Subcutaneous preadipocyte (primary cell): Measurements from ENCODE around the gene ARF6. TPM values are rescaled to one million over a fixed set of nuclear protein-coding genes. Genes with fewer than 3 reads are reported as not detected.

ENCODE experiments used
- small RNA-seq: library from RNA; depleted of rRNA; stranded (forward); fragments of <200 nt; gene quantifications from one replicate; pipeline ENCODE3, GENCODE V24; 2012
- total RNA-seq: library from RNA; depleted of rRNA; stranded (reverse); fragments of >200 nt; gene quantifications from 2 replicates; pipeline ENCODE4 v1.2.3, GENCODE V29; 2012

ARF6 gene
- 55.1 and 85.2 TPM in 2 replicates for total RNA-seq

DNA sequence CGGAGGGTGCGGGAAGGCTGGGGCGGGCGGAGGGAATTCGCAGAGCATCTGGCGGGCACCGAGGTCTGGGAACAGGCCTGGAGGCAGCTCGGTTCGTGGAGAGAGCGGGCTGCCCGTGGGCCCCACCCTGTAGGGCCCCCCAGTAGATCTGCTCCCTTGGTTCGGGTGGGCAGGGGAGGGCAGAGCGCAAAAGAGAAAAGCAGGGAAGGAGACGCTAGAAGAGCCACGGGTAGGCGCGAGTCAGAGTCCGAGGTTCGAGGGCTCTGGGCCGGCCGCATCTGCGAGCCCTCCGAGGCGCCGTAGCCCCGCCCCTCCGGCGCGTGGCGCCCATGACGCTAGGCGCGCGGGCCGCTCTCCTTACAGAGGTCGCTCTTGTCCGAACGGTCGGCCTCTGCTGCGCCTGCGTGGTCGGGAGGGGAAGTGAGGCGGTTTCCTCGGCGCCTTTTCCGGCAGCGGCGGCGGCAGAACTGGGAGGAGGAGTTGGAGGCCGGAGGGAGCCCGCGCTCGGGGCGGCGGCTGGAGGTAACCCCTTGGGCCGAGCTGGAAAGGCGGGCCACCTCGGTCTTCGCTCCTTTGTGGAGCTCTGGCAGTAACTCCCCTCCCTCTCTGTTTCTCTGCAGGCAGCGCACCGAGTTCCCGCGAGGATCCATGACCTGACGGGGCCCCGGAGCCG, at the start of gene ARF6:
Gene ARF6 (plus strand): TSS at position 447 of the 673 bp plus-strand sequence. CDS start 655 bp downstream, outside the sequence.

GRCh38 chr14:49852301-49853157, 40.4 kb upstream of the ARF6 start, which contains the start of gene NEMF:
Gene NEMF, minus strand, starts transcription at chr14:49852788. Its CDS starts 35 bp downstream, at chr14:49852753.

Small RNAs within 50 kb of the gene (small RNA-seq; reads per million reads assigned to genes)
- gene RF00017 (not detected), gene RN7SL2 (3.9 reads per million, percentile 90 among the genes with 10 or more reads in this experiment), gene RN7SL3 (4.6 reads per million, percentile 92 among the genes with 10 or more reads in this experiment), gene RNU6-189P (not detected)

Other genes starting within 250 kb of the ARF6 start
- 19.1 and 23.1 TPM in 2 replicates for gene POLE2, start 204.9 kb upstream of the ARF6 start, total RNA-seq
- 0.98 and 2.9 TPM in 2 replicates for gene KLHDC1, start 200.0 kb upstream of the ARF6 start, total RNA-seq
- 55.7 and 56.2 TPM in 2 replicates for gene KLHDC2, start 124.9 kb upstream of the ARF6 start, total RNA-seq
- 55.1 and 56.6 TPM in 2 replicates for gene NEMF, start 40.3 kb upstream of the ARF6 start, total RNA-seq
- 3.7 and 4.9 TPM in 2 replicates for gene VCPKMT, start 223.5 kb downstream of the ARF6 start, total RNA-seq